GM12878 (cell line): ENCODE data around the gene LRP1B. TPM values are rescaled to one million over a fixed set of nuclear protein-coding genes. Genes with fewer than 3 reads are reported as not detected.

Source experiments
- ATAC-seq: fragments of 200-7000 bp; cut with Tn5 transposase; 3 replicates; pipeline ENCODE4 v1.9.1; 2020; ENCODE audit warnings: mild to moderate bottlenecking, moderate library complexity
- BruUV-seq: library from RNA; stranded (reverse); fragments of 400-500 nt; replicated peaks from 2 replicates; lab custom pipeline; 2021; lab: Mats Ljungman, UMichigan
- CTCF ChIA-PET: fragments of 300-600 bp; sonication (Branson Sonifier 250); formaldehyde crosslinking; extraction: SDS; loops from one replicate; lab custom pipeline; 2021; ENCODE audit warnings: inconsistent platforms; lab: Yijun Ruan, JAX
- POLR2A ChIA-PET: fragments of 350-600 bp; formaldehyde crosslinking; extraction: SDS; loops from one replicate; lab custom pipeline; 2021; ENCODE audit warnings: inconsistent platforms; lab: Charles Lee
- RAD21 ChIA-PET: fragments of 300-600 bp; sonication (Branson Sonifier 250); formaldehyde crosslinking; loops from one replicate; lab custom pipeline; 2023; ENCODE audit warnings: antibody characterized with exemption; ENCODE audit not compliant: unreplicated experiment; lab: Charles Lee
- SMC1A ChIA-PET: fragments of 300-600 bp; sonication (Branson Sonifier 250); formaldehyde crosslinking; loops from one replicate; lab custom pipeline; 2023; ENCODE audit not compliant: unreplicated experiment, uncharacterized antibody; lab: Charles Lee
- DNase-seq: peaks from one replicate; pipeline ENCODE4 v3.0.0-alpha.2; 2011; ENCODE audit warnings: low read depth, low spot score
- FAIRE-seq: peaks from 3 replicates; lab custom pipeline; 2011; peaks lifted over from hg19 to GRCh38; lab: Jason Lieb, UNC
- H2AFZ ChIP-seq: 2 replicates; pipeline ENCODE4 v1.6.0; 2011; ENCODE audit warnings: low read depth, low read length, control low read depth; ENCODE audit not compliant: control insufficient read depth
- H3K27ac ChIP-seq: 2 replicates; pipeline ENCODE4 v1.5.1; 2011; ENCODE audit warnings: control low read depth; ENCODE audit not compliant: control insufficient read depth, insufficient read depth
- H3K27me3 ChIP-seq, 2 experiments: replicated peaks in 1 of 2; 2 replicates each; pipeline versions ENCODE4 v1.6.0 to v1.6.1; 2011; ENCODE audit warnings: low read length in 1 of 2; ENCODE audit not compliant: control insufficient read depth in 2 of 2, insufficient read depth in 2 of 2
- H3K36me3 ChIP-seq, 2 experiments: 2 replicates each; pipeline ENCODE4 v1.5.1; 2011; ENCODE audit warnings: low read length in 1 of 2; ENCODE audit not compliant: control insufficient read depth in 2 of 2, insufficient read depth in 2 of 2
- H3K4me1 ChIP-seq: 2 replicates; pipeline ENCODE4 v1.6.1; 2011; ENCODE audit warnings: mild to moderate bottlenecking, low read length, moderate library complexity, mixed read lengths; ENCODE audit not compliant: control insufficient read depth, insufficient read depth
- H3K4me2 ChIP-seq: 2 replicates; pipeline ENCODE4 v1.6.0; 2011; ENCODE audit warnings: control low read depth; ENCODE audit not compliant: control insufficient read depth, insufficient read depth
- H3K4me3 ChIP-seq: fragments of 200-600 bp; sonication (generic); 2 replicates; pipeline ENCODE4 v1.5.1; 2016
- H3K79me2 ChIP-seq: 2 replicates; pipeline ENCODE4 v1.6.0; 2011; ENCODE audit warnings: low read length; ENCODE audit not compliant: control insufficient read depth, insufficient read depth
- H3K9ac ChIP-seq: 2 replicates; pipeline ENCODE4 v1.8.0; 2011; ENCODE audit warnings: low read length, control low read depth, mixed read lengths; ENCODE audit not compliant: control insufficient read depth, insufficient read depth
- H3K9me3 ChIP-seq: replicated peaks from 3 replicates; pipeline ENCODE4 v1.5.1; 2011; ENCODE audit warnings: mild to moderate bottlenecking, low read length; ENCODE audit not compliant: control insufficient read depth, insufficient read depth
- H4K20me1 ChIP-seq: 2 replicates; pipeline ENCODE4 v1.6.0; 2011; ENCODE audit not compliant: control insufficient read depth, insufficient read depth
- WGBS: methylation state at CpG from one replicate; pipeline ENCODE4 v1.1.6; 2016; ENCODE audit warnings: low lambda C conversion rate; ENCODE audit not compliant: insufficient replicate concordance, insufficient coverage; ENCODE audit errors: missing lambda C conversion rate; 5-methylcytosine and 5-hydroxymethylcytosine counted together
- in situ Hi-C: fragments of 300-500 bp; cut with MboI; formaldehyde crosslinking; loops from 9 replicates; pipeline ENCODE4 v1.14.3; 2018; ENCODE audit warnings: mixed read lengths
- intact Hi-C: fragments of 100-400 bp; cut with micrococcal nuclease; formaldehyde crosslinking; loops from one replicate; pipeline ENCODE4 v1.14.2; 2022; ENCODE audit not compliant: unreplicated experiment
- polyA plus RNA-seq, 11 experiments: library from polyadenylated mRNA; depleted of rRNA in 4 of 11; unstranded in 6 of 11; stranded (reverse) in 5 of 11; fragments of >200 nt; fragmentation: Nextera tagmentation in 4 of 11; fragmentation: Illumina TruSeq in 1 of 11; extraction: Ambion mirVana in 4 of 11; extraction: Trizol in 1 of 11; gene quantifications; 1 replicate in 1 of 11; 2 replicates in 10 of 11; pipeline versions ENCODE4 v1.2.1 to v1.2.3, GENCODE V29; 2011 to 2016; ENCODE audit warnings: inconsistent platforms in 2 of 11, missing spikeins in 2 of 11, low read depth in 1 of 11
- total RNA-seq, 4 experiments: library from RNA; depleted of rRNA in 3 of 4; stranded (reverse); fragments of >200 nt in 3 of 4; fragmentation: Illumina TruSeq in 1 of 4; extraction: Trizol in 1 of 4; gene quantifications; 2 replicates each; pipeline versions ENCODE4 v1.2.1 to v1.2.3, GENCODE V29; 2013 to 2021
- TF ChIP-seq, protein P1 (sequence below): fragments of 450-650 bp; IDR thresholded peaks from 2 replicates; pipeline ENCODE4 v1.6.1; 2017; ENCODE audit warnings: antibody characterized with exemption, mild to moderate bottlenecking, moderate library complexity
- TF ChIP-seq, protein P2 (sequence below): fragments of 450-650 bp; IDR thresholded peaks from 2 replicates; pipeline ENCODE4 v1.6.1; 2018; ENCODE audit warnings: borderline replicate concordance, mild to moderate bottlenecking; ENCODE audit not compliant: partially characterized antibody

Gene LRP1B
- total and polyA plus RNA-seq, 10 of the 15 experiments (the other 5 are each of a cell fraction or from before 2014, with no cell fraction given): under 0.01 to 0.06 (median 0.03) TPM; not detected in 5

DNA sequence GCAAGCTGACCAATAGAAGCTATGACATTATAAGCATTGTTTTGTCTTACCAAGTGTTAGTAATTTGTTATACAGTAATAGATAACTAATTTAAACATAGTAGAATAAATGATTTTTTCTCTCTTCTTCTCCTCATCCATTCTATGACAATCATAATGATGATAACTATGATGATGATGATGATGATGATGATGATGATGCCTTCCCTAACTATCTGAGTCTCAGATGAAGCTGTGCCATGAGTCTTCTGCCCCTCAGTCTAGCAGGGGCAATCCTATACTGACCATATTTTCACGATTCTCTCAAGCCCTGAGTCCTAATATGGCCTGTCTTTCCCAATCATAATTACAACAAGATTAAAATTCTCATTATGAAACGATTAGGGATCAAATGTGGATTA lies 1369.0 kb downstream of the LRP1B start:
- intact Hi-C loops: no loop called here
- RAD21 ChIA-PET: no interaction called here
- 2% methylated on average over 2 of the region's 2 CpGs for WGBS
- H2AFZ ChIP-seq: no peak overlapping the region
- POLR2A ChIA-PET: no interaction called here
- H3K9ac ChIP-seq: no peak overlapping the region
- SMC1A ChIA-PET: interaction anchor here (1.1 kb wide), 1 partner anchor 102 kb away, joined by 3 read pairs; no protein-coding TSS in a partner anchor
- CTCF ChIA-PET: no interaction called here
- no peak for ATAC-seq
- H3K4me3 ChIP-seq: no peak overlapping the region
- FAIRE-seq: no peak
- H4K20me1 ChIP-seq: no peaks in the 10 kb centered on the region
- no peak for DNase-seq
- no TSS peak for BruUV-seq
- no peak overlapping the region for H3K27ac ChIP-seq
- no peaks in the 10 kb centered on the region for H3K27me3 ChIP-seq
- TF ChIP-seq, protein P1, sequence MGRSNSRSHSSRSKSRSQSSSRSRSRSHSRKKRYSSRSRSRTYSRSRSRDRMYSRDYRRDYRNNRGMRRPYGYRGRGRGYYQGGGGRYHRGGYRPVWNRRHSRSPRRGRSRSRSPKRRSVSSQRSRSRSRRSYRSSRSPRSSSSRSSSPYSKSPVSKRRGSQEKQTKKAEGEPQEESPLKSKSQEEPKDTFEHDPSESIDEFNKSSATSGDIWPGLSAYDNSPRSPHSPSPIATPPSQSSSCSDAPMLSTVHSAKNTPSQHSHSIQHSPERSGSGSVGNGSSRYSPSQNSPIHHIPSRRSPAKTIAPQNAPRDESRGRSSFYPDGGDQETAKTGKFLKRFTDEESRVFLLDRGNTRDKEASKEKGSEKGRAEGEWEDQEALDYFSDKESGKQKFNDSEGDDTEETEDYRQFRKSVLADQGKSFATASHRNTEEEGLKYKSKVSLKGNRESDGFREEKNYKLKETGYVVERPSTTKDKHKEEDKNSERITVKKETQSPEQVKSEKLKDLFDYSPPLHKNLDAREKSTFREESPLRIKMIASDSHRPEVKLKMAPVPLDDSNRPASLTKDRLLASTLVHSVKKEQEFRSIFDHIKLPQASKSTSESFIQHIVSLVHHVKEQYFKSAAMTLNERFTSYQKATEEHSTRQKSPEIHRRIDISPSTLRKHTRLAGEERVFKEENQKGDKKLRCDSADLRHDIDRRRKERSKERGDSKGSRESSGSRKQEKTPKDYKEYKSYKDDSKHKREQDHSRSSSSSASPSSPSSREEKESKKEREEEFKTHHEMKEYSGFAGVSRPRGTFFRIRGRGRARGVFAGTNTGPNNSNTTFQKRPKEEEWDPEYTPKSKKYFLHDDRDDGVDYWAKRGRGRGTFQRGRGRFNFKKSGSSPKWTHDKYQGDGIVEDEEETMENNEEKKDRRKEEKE: no peak
- TF ChIP-seq, protein P2, sequence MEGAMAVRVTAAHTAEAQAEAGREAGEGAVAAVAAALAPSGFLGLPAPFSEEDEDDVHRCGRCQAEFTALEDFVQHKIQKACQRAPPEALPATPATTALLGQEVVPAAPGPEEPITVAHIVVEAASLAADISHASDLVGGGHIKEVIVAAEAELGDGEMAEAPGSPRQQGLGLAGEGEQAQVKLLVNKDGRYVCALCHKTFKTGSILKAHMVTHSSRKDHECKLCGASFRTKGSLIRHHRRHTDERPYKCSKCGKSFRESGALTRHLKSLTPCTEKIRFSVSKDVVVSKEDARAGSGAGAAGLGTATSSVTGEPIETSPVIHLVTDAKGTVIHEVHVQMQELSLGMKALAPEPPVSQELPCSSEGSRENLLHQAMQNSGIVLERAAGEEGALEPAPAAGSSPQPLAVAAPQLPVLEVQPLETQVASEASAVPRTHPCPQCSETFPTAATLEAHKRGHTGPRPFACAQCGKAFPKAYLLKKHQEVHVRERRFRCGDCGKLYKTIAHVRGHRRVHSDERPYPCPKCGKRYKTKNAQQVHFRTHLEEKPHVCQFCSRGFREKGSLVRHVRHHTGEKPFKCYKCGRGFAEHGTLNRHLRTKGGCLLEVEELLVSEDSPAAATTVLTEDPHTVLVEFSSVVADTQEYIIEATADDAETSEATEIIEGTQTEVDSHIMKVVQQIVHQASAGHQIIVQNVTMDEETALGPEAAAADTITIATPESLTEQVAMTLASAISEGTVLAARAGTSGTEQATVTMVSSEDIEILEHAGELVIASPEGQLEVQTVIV: no peak
- TF ChIP-seq, all 136 proteins: peak for 0
- no peaks in the 10 kb centered on the region for H3K79me2 ChIP-seq
- no peaks in the 10 kb centered on the region for H3K36me3 ChIP-seq
- no peaks in the 10 kb centered on the region for H3K4me1 ChIP-seq
- no peak overlapping the region for H3K4me2 ChIP-seq
- H3K9me3 ChIP-seq: no peaks in the 10 kb centered on the region
- in situ Hi-C loops: no loop called here
